ENCODE data around the gene UHRF1. TPM values are rescaled to one million over a fixed set of nuclear protein-coding genes. Genes with fewer than 3 reads are reported as not detected.
A peak's percentile ranks its signal among the peaks of the same experiment; 100 is the strongest.
"Not testable (repeated sequence)": the region's sequence is repeated elsewhere in the genome, so short reads cannot be mapped to it uniquely, and the experiment has no call there.

UHRF1 gene
- polyA plus RNA-seq, 1 donor = 39.7 TPM

DNA sequence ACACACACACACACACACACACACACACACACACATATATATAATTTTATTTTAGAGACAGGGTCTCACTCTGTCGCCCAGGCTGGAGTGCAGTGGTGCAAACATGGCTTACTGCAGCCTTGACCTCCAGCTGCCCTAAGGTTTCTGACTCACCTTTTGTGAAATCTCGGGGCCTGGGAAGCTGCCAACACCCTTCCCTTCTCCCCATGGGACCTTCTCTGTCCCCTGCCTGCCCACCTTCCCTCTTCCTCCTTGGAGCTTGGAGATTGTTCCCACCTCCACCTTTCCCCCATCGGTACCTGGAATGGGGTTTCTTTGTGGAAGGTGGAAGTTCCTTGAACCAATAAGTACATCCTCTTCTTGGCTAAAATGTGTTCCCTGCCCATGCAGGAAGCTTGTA is 12.9 kb upstream of the UHRF1 start:
- DNase-seq = no peak

DNA sequence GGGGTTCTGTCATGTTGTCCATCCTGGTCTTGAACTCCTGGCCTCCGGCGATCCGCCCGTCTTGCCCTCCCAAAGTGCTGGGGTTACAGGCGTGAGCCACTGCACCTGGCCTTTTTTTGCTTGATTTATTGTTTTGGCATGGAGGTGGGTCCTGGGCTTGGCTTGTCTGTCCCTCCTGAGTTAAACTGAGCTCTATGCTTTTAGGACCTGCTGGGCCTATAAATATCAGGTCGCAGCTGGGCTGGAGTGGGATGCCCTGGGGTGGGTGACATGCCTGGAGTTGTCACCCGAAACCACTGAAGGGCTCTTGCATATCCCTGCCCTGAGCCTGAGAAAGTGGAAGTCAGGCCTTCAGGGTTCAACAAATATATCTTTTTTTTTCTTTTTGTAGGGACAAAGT is 12.2 kb upstream of the UHRF1 start:
- no peak for DNase-seq

DNA sequence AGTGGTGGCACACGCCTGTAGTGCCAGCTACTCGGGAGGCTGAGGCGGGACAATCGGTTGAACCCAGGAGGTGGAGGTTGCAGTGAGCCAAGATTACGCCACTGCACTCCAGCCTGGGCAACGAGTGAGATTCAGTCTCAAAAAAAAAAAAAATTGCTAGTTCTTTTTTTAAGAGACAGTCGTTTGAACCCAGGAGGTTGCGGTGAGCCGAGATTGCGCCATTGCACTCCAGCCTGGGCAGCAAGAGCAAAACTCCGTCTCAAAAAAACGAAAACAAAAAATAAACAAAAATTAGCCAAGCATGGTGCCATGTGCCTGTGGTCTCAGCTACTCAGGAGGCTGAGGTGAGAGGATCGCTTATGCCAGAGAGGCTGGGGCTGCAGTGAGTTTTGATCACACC is 8.4 kb upstream of the UHRF1 start:
- DNase-seq = not testable (repeated sequence)

DNA sequence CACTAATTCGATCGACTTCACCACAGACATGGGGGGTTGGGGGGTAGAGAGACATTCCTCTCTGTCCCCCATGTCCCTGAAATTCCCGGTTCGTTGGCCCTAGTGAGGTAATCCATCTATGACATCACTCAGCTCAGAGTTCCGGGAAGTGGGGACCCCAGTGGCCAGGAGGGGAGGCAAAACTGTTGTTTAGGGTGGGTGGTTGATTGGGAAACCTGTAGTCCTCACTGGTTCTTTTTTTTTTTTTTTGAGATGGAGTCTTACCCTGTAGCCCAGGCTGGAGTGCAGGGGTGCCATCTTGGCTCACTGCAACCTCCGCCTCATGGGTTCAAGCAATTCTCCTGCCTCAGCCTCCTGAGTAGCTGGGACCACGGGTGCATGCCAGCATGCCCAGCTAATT is 6.5 kb upstream of the UHRF1 start, which contains the start of gene ARRDC5:
Gene ARRDC5, minus strand, starts transcription at position 101 of the 400 bp plus-strand sequence. Its CDS starts 71 bp downstream, at position 30.
- DNase-seq = no peak

DNA sequence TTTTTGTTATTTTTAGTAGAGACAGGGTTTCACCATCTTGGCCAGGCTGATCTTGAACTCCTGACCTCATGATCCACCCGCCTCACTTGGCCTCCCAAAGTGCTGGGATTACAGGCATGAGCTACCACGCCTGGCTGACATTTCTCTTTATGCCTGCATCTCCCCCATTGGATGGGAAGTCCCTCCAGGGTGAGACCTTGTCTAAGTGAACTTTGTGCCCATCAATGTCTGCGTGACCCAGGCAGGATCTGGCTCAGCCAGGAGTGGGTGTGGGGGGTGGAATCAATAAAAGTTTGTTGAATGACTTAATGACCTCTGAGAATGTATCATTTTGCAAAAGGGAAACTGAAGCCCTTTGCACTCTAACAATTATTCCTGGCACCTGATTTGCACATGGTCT is 4.8 kb upstream of the UHRF1 start:
- no peak for DNase-seq

DNA sequence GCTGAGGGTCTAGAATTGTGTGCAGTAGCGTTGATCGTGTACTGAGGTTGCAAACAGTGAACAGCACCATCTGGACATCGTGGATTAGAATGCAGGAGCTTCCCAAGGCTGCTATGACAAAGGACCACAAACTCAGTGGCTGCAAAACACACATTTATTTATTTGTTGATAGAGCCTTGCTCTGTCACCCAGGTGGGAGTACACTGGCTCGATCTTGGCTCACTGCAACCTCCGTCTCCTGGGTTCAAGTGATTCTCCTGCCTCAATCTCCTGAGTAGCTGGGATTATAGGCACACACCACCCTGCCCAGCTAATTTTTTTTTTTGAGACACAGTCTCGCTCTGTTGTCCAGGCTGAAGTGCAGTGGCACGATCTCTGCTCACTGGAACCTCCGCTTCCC is 2.3 kb upstream of the UHRF1 start:
- DNase-seq = no peak

DNA sequence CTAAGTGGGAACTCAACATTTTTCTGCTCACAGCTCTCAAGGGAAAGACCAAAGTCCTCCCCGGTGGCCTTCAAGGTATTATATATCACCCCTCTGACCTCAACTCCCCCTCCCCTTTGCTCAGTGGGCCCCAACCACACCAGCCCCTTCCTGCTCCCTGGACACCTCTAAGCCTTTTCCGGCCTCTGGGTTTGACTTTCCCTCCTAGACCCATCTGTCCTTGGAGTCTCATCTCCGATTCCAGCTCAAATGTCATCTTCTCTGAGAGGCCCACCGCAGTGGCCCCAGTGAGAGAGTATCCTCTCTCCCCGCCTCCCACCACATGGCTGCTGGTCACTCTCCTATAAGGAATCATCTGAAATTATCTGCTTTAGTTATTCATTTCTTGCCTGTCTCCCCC is 941 bp upstream of the UHRF1 start:
- DNase-seq = peak; percentile 51

DNA sequence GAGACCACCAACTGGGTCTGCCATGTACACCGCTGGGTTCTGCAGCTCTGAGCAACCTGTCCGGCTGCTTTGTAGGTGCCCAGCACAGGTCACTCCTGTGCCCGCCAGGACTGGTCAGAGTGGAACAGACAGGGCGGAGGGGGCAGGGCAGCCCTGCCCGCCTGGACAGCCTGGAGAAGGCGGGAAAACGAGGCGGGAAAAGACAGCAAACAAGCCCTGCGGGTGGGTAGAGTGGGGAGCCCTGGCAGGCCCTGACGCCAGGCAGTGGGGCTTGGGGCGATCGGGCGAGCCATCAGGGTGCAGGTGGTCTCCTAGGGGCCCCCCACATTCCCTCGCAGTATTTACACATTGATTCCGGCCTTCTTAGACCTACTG is 533 bp upstream of the UHRF1 start:
- DNase-seq = no peak

DNA sequence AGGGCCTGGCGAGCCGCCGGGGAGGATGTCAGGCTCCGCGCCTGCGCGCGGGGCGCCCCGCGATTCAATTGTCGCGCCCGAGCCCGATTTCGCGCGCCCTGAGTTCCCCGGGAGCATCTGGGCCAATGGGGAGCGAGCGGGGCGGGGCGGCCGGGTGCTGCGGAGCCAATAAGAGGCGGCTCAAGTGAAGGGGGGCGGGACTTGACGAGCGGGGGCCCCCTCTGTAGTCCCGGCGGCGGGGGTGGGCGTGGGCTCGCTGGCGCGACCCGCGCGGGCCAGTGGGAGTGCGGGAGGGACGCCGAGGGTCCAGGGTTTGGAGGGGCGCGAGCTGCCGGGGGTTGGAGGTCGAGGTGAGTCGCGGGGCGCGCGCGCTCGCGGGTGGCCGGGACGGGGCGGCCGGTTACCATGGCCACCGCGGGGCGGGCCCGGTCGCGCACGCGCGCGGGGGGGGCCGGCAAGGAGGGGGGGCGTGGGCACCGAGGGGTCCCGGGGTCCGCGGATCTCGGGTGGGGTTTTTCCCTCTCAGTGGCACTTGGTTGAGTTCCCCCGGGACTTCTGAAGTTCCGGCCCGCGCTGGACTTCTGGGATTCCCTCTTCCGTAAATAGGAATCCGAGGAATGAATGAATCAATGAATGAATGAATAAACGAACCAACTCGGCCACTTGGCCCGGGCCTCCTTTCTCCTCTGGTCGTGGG is 744 bp downstream of the UHRF1 start:
- peak; percentile 91 for DNase-seq

DNA sequence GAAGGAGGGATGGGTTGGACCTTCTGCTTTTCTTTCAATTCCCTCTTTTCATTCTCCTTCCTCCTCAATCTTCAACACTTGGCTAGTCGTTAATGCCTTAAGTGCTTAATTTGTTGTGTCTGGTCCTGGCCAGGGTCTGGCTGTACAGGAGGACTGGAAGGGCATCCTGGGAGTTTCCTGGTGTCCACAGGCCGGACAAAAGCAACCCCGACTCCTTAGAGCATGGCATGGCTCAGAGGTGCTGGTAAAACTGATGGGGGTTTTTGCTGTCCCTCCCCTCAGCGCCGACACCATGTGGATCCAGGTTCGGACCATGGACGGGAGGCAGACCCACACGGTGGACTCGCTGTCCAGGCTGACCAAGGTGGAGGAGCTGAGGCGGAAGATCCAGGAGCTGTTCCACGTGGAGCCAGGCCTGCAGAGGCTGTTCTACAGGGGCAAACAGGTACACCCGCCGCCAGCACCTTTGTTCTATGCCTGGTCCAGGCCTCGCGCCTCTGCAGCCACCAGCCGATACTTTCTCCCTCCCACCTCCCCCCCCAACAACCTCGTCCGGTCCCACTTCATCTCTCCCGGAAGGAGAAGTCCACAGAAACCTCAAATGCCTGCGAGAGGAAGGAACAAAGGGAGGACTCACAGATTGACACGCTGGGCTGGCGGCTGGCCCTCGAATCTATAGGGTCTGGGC is 1.4 kb downstream of the UHRF1 start:
- no peak for DNase-seq

DNA sequence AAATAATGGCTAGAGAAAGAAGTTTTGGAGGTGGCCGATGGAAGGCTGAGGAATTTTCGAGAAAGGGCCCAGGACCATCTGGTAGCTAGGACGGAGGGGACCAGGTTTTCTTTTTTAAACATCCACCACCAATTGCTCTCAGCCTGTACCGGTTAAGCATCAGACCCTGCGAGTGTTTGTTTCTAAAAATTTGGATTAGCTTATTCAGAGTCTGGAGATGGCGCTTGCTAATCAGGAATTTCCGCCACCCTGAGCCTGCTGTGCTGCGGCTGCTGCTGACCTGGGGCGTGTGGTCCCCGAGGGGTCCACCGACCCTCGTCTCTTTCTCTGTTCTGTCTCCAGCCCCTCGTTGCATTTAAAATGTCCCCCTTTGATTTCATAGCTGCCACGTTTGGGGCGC is 2.0 kb downstream of the UHRF1 start:
- no peak for DNase-seq

DNA sequence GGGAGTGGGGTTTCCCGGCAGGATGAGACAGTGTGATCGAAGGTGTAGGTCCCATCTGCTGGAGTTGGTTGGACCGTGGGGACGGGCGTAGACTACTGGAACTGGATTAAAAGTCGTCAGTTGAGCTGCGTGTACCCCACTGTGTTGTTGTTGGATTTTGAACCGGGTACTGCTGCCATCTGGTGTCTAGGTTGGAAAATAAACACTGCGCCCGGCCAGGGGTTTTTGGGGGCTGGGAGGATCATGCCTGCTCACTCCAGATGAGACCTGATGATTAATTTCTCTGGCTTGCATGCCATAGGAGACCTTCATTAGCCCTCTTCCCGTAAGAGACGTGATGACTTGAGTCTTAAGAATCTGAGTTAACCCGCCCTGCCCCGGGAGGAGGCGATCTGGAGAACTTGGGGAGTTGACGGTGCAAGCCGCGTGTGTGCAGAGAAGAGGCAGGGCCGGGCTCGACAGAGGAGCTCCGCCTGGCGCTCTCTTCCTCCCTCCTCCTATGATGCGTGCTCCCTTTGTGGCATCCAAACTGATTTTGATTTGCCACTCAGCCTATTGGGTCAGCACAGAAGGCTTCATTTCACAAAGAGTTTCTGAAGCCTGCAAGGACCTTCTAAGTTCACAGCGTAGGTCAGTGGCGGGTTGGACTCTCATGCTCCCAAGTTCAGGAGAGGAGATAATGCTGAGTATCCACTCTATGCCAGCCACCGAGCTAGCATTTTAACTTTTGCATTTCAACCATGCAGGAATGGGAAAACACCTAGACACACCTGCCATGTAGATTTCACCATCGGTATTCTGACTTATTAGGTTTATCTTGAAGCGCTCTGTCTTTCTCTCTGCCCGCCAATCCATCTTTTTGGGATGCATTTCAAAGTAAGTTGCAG is 2.7 kb downstream of the UHRF1 start:
- DNase-seq = peak; percentile 64

DNA sequence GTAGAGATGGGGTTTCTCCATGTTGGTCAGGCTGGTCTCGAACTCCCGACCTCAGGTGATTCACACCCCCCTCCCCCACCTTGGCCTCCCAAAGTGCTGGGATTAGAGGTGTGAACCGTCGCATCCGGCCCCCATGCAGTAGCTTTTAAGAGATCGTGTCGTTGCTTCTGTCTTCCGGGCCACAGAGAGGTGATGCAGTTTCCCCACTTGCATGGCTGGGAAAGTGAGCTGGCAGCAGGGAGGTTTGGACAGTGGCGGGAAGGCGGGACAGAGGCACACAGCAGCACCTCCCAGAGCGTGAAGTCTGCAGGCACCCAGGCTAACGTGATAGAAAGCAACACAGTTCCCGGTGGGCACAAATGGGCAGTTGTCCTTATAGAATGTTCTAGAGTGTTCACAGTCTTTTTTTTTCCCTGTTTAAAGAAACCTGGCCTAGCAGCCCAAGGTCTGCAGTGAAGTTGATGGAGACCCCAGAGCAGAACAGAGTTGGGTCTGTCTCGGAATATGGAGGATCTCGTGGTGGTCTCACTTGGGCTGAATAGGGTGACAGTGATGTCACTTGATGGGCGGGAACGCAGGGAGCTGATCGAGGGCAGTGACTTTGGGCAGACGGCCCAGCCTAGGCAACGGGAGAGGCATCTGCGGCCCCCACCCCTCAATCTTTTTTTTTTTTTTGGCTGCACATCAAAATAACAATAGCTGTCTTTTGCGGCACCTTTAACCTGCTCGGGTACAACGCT is 4.9 kb downstream of the UHRF1 start:
- no peak for DNase-seq

DNA sequence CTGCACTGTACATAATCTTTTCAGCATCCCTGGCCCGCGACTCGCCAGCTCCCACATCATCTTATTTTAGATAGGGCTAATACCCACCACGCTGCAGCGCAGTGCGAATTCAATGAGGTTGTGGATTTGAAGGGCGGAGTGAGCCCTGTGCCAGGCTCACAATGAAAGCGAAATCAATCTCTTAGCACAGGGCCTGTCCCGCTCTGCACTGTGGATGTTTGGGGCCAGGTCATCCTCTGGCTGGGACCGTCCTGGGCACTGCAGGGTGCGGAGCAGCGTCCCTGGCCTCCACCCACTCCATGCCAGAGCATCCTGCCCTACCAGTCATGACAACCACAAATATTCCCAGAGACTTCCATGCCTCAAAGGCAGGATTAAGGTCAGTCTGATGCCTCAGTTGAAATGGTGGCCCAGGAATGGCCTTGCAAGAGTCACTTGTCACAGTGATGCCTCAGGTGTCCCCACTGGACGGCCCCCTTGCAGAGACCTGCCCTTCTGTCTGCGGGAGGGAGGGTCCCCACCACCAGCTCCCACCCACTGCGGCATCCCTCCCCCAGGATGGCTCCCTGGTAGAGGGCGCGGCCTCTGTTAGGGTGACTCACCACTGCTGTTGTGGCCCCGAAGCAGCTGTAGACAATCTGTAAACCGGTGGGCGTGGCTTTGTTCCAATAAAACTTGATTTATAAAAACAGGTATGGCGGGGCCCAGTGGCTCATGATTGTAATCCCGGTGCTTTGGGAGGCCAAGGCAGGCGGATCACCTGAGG is 5.6 kb downstream of the UHRF1 start:
- no peak for DNase-seq

DNA sequence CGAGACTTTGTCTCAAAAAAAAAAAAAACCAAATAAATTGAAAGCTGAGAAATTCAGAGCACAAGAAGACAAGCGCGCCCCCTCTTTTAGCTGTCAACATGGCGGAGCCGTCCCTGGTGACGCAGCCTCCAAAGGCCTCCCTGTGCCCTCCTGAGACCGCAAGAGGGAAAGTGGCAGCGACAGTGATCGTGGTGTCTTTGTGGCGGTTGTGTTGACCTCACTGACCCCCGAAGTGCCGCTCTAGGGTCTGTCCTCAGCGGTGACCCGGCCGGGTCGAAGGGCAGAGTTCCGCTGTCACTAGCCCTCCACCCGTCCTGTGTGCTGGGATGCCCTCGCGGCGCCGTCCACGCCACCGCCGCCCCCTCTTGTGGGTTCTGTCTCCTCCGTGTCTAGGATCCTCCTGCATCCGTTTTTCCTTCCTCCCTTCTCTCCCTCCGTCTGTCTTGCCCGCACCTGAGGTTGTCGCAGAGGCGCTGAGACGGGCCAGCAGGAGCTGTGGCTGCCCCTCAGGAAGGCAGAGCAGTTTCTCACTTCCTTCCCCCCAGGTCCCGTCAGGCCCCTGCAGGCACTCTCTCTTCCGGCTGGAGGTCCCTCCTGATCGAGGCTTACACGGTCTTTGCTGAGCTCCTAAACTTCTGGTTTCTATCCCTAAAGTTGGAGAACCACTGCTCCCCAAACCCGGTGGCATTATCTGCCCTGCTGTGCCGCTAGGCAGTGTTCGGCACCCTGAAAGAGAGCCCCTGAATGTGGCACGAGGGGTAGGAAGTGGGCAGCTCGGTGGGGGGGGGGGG is 7.2 kb downstream of the UHRF1 start:
- no peak for DNase-seq

DNA sequence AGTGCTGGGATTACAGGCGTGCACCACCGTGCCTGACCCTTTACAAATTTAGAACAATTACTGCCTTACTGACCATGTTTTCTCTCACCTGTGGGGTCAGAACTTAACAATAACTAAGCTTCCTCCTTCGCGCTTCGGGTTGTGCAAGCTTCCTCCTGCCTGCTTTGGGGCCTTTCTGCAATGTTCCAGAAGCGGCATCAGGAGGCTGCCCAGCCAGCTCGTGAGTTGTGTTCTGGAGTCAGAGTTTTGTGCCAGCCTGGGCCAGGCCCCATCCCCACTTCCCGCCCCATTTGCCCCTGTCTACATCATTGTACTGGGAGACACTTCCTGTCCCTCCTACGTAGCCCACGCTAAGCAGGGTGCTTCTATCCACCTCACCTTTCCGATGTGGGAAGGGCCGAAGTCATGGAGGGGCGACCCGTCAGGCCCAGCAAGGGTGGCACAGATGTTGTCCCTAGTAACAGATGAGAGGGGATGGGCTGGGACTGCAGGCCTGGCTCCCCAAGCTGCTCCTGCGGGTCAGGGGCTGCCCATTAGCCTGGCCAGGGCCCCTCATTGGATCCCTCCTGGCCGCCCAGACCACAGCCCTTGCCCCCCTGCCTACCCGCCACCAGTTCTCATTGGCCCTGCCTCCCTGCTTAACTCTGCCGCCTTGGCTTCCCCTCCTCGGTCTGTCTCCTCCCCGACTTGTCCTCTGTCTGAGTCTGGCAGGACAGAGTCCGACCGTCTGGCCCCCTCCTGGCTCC is 13.4 kb downstream of the UHRF1 start:
- no peak for DNase-seq

DNA sequence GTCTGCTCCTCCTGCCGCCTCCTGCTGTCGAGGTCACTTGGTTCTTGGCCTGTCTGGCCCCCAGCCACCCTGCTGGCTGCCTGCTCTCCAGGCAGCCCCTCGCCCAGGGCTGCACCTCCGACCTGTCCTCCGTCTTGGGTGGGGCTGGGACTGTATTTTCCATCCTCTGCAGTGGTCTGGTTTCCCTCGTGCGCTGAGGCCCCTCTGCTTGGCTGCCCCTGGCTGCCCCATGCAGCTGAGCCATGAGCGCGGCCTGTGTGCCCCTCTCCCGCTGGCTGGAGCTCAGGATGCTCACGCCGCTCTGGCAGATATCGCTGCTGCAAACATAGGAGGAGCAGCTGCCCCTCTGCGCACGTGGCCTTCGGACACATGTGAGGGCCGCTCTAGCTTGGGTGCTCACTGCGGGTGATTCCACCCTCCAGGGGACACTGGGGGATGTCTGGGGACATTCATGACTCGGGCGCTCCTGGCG is 14.0 kb downstream of the UHRF1 start:
- DNase-seq = no peak

DNA sequence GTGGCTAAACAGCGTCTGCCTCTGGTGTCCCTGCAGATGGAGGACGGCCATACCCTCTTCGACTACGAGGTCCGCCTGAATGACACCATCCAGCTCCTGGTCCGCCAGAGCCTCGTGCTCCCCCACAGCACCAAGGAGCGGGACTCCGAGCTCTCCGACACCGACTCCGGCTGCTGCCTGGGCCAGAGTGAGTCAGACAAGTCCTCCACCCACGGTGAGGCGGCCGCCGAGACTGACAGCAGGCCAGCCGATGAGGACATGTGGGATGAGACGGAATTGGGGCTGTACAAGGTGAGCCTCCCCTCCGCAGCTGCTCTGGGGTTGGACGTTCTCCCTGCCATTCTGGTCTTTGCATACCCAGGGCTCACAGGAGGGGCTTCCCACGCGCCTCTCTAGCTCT is 19.9 kb downstream of the UHRF1 start:
- DNase-seq = no peak

DNA sequence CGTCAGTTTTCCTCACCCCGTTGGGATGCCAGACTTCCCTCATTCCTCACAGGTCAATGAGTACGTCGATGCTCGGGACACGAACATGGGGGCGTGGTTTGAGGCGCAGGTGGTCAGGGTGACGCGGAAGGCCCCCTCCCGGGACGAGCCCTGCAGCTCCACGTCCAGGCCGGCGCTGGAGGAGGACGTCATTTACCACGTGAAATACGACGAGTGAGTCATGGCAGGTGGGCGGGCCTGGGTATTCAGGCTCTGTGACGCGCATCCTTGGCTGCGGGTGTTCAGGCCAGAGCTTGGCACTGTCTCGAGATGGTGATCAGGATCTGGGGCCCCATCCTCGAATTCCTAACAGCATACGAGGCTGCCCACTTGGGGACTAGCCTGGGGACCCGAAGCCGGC is 21.4 kb downstream of the UHRF1 start:
- DNase-seq = no peak

DNA sequence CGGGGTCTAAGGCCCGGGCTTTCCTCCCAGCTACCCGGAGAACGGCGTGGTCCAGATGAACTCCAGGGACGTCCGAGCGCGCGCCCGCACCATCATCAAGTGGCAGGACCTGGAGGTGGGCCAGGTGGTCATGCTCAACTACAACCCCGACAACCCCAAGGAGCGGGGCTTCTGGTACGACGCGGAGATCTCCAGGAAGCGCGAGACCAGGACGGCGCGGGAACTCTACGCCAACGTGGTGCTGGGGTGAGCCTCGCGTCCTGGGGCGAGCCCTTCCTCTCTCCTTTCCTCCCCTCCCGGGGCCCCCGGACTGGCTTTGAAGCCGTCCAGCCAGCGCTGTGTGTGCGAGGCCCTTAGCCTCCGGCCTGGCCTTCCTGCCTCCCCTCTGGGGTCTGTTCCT is 23.4 kb downstream of the UHRF1 start:
- DNase-seq = no peak

Measured in left kidney (tissue), 2 donors.